HG03135 (cell line): ENCODE results near the gene KIAA1958.
"Not testable (repeated sequence)": the region's sequence is repeated elsewhere in the genome, so short reads cannot be mapped to it uniquely, and the experiment has no call there.

Source experiments
- ATAC-seq: cut with Tn5 transposase; IDR thresholded peaks from one replicate; pipeline ENCODE4 v1.9.1; 2021; ENCODE audit warnings: mild to moderate bottlenecking, moderate library complexity; ENCODE audit not compliant: unreplicated experiment

KIAA1958 gene

GRCh38 chr9:112555101-112555643, 68.5 kb downstream of the KIAA1958 start:
- ATAC-seq, result no peak

- no peak for ATAC-seq
Observed at GRCh38 chr9:112555844-112556482, 69.3 kb downstream of the KIAA1958 start.

- no peak for ATAC-seq
Observed at GRCh38 chr9:112556497-112557442, 70.1 kb downstream of the KIAA1958 start.

GRCh38 chr9:112558476-112558875, 71.8 kb downstream of the KIAA1958 start:
- no peak for ATAC-seq

GRCh38 chr9:112558978-112559377, 72.4 kb downstream of the KIAA1958 start:
- no peak for ATAC-seq

GRCh38 chr9:112559629-112560413, 73.2 kb downstream of the KIAA1958 start:
- ATAC-seq, result no peak

- no peak for ATAC-seq
Observed at GRCh38 chr9:112562235-112562958, 75.8 kb downstream of the KIAA1958 start.

- no peak for ATAC-seq
Observed at GRCh38 chr9:112569186-112569585, 82.6 kb downstream of the KIAA1958 start.

GRCh38 chr9:112570671-112571167, 84.1 kb downstream of the KIAA1958 start:
- no peak for ATAC-seq

GRCh38 chr9:112571624-112572355, 85.2 kb downstream of the KIAA1958 start:
- ATAC-seq, result no peak

- no peak for ATAC-seq
Observed at GRCh38 chr9:112572416-112572815, 85.8 kb downstream of the KIAA1958 start.

- ATAC-seq, result no peak
Observed at GRCh38 chr9:112574008-112574407, 87.4 kb downstream of the KIAA1958 start.

GRCh38 chr9:112575107-112575506, 88.5 kb downstream of the KIAA1958 start:
- no peak for ATAC-seq

GRCh38 chr9:112581469-112582176, 95.0 kb downstream of the KIAA1958 start:
- no peak for ATAC-seq

GRCh38 chr9:112582371-112583262, 96.0 kb downstream of the KIAA1958 start:
- no peak for ATAC-seq

- no peak for ATAC-seq
Observed at GRCh38 chr9:112586599-112587155, 100.0 kb downstream of the KIAA1958 start.

- ATAC-seq, result not testable (repeated sequence)
Observed at GRCh38 chr9:112591875-112592274, 105.2 kb downstream of the KIAA1958 start.

- ATAC-seq, result no peak
Observed at GRCh38 chr9:112599732-112600131, 113.1 kb downstream of the KIAA1958 start.
